ENCODE measurements around the gene HEATR3.
A peak's percentile ranks its signal among the peaks of the same experiment; 100 is the strongest.

The HEATR3 gene

DNA sequence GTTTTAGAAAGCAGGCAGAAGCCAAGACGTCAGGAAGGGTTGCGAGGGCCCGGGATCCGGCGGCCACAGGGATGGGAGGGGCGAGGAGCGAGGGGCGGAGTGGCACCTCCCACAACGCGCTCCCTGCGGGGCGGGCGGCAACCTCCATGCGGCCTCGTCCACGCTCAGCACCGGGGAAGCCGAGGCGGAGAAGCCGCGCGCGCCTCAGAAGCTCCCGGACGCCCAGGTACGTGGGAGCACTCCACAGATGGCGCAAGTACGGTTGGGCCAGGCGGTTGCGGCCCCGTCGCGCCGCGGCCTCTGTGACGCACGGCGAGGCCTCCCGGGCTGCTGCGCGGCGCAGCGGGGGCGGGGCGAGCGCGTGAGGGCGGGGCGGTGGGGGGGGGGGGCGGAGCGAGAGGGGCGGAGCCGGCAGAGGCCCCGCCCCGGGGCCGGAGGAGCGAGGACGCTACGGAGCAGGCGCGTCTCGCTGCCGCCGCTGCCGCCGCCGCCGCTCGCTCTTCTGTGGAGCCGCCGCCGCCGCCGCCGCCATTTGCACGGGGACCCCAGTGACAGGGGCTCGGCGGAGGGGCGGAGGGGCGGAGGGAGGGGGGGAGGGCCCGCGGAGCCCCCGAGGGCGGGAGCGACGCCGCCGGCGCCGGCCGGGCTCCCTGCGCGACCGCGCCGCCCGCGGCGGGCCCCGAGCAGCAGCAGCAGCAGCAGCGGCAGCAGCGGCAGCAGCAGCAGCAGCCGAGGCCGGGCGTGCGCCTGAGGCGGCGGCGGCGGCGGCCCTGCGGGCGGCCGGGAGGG lies 87.2 kb downstream of the HEATR3 start, which contains the start of gene TENT4B:
TENT4B (plus strand) TSS at position 500 of the 789 bp plus-strand sequence. CDS start 316 bp downstream, outside the sequence.
- TF ChIP-seq, protein P1, sequence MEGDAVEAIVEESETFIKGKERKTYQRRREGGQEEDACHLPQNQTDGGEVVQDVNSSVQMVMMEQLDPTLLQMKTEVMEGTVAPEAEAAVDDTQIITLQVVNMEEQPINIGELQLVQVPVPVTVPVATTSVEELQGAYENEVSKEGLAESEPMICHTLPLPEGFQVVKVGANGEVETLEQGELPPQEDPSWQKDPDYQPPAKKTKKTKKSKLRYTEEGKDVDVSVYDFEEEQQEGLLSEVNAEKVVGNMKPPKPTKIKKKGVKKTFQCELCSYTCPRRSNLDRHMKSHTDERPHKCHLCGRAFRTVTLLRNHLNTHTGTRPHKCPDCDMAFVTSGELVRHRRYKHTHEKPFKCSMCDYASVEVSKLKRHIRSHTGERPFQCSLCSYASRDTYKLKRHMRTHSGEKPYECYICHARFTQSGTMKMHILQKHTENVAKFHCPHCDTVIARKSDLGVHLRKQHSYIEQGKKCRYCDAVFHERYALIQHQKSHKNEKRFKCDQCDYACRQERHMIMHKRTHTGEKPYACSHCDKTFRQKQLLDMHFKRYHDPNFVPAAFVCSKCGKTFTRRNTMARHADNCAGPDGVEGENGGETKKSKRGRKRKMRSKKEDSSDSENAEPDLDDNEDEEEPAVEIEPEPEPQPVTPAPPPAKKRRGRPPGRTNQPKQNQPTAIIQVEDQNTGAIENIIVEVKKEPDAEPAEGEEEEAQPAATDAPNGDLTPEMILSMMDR (IDR thresholded peaks at IDR 0.05; ENCODE audit: borderline replicate concordance, insufficient read depth, low read depth, low read length): no peak
- peak within 1 kb of the TSS; percentile 85 for H3K4me3 ChIP-seq (ENCODE audit: low read depth, low read length)

GRCh38 chr16:50153596-50154419 lies 88.0 kb downstream of the HEATR3 start:
- TF ChIP-seq, protein P1 (IDR thresholded peaks at IDR 0.05; ENCODE audit: borderline replicate concordance, insufficient read depth, low read depth, low read length): 0 out of 2 replicates have a peak, but pooled peaks have one; percentile 12
- peak overlapping the region; percentile 74 for H3K4me3 ChIP-seq (ENCODE audit: low read depth, low read length)

- TF ChIP-seq, protein P1 (IDR thresholded peaks at IDR 0.05; ENCODE audit: borderline replicate concordance, insufficient read depth, low read depth, low read length): no peak
- peak overlapping the region; percentile 74 for H3K4me3 ChIP-seq (ENCODE audit: low read depth, low read length)
These were observed 88.7 kb downstream of the HEATR3 start for GRCh38 chr16:50154420-50154950.

GRCh38 chr16:50155925-50156324 lies 90.2 kb downstream of the HEATR3 start:
- TF ChIP-seq, protein P1 (IDR thresholded peaks at IDR 0.05; ENCODE audit: borderline replicate concordance, insufficient read depth, low read depth, low read length): no peak
- H3K4me3 ChIP-seq (ENCODE audit: low read depth, low read length): peak overlapping the region; percentile 74
